Astrocyte (in vitro differentiated cells and primary cell): ENCODE results near the gene SYT6.

Source experiments
- CTCF ChIP-seq: IDR thresholded peaks from 2 replicates; pipeline ENCODE4 v1.5.1; 2011; ENCODE audit warnings: low read depth, mild to moderate bottlenecking, inconsistent platforms, low read length, moderate library complexity; ENCODE audit not compliant: insufficient read depth
- EZH2 ChIP-seq: IDR thresholded peaks from 2 replicates; pipeline ENCODE4 v1.6.1; 2012; ENCODE audit warnings: mild to moderate bottlenecking, low read length, inconsistent platforms; ENCODE audit not compliant: insufficient read depth

DNA sequence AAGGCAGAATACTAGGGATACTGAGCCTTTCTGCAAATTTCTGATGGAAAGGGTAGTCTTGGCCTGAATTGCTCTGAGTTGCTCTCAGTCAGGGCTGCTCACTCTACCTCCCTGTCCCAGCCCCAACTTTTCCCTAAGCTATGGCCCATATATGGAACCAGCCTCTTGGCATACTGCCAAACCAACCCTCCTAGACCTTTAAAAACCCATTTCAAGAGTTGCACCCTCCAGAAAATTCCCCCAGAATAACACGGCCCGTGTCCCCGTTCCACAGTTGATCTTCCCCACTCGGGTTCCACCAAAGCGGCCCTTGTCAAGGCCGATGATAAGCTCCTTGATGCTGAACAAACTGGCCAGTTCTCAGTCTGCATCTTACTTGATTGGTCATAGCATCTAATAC is 25.4 kb downstream of the SYT6 start:
- TF ChIP-seq EZH2 (no peak), CTCF (no peak)
